HG03354 (cell line): ENCODE data around the gene U2SURP.

Experiments
- ATAC-seq: cut with Tn5 transposase; IDR thresholded peaks from one replicate; pipeline ENCODE4 v1.9.1; 2021; ENCODE audit warnings: mild to moderate bottlenecking; ENCODE audit not compliant: unreplicated experiment, poor library complexity, severe bottlenecking

Gene U2SURP

GRCh38 chr3:143001369-143002082 lies at the start of gene U2SURP:
Gene U2SURP, plus strand, starts transcription at chr3:143001570. Its CDS starts 59 bp downstream, at chr3:143001629.
- peak; percentile 88 for ATAC-seq

- ATAC-seq: no peak
These were observed 49.6 kb upstream of the U2SURP start for GRCh38 chr3:142951794-142952193.

- ATAC-seq: no peak
These were observed 48.8 kb upstream of the U2SURP start for GRCh38 chr3:142952272-142953193.

GRCh38 chr3:142953443-142953842 lies 47.9 kb upstream of the U2SURP start:
- no peak for ATAC-seq

- no peak for ATAC-seq
These were observed 42.7 kb upstream of the U2SURP start for GRCh38 chr3:142958707-142959106.

GRCh38 chr3:142960322-142960850 lies 41.0 kb upstream of the U2SURP start:
- ATAC-seq: no peak

GRCh38 chr3:142961539-142961938 lies 39.8 kb upstream of the U2SURP start:
- ATAC-seq: no peak

- ATAC-seq: no peak
These were observed 39.2 kb upstream of the U2SURP start for GRCh38 chr3:142962175-142962519.

- ATAC-seq: peak; percentile 14
These were observed 38.7 kb upstream of the U2SURP start for GRCh38 chr3:142962520-142963233.

- ATAC-seq: peak; percentile 30
These were observed 38.2 kb upstream of the U2SURP start for GRCh38 chr3:142963234-142963515.

GRCh38 chr3:142963516-142964448 lies 37.6 kb upstream of the U2SURP start, which contains the start of gene PAQR9:
Gene PAQR9, minus strand, starts transcription at chr3:142963674. Its CDS starts 338 bp downstream, at chr3:142963336.
- peak; percentile 72 for ATAC-seq

- ATAC-seq: no peak
These were observed 35.8 kb upstream of the U2SURP start for GRCh38 chr3:142965581-142965980.

- no peak for ATAC-seq
These were observed 34.6 kb upstream of the U2SURP start for GRCh38 chr3:142966808-142967207.

GRCh38 chr3:142968319-142969025 lies 32.9 kb upstream of the U2SURP start:
- no peak for ATAC-seq

- ATAC-seq: no peak
These were observed 29.9 kb upstream of the U2SURP start for GRCh38 chr3:142971431-142971830.

- ATAC-seq: no peak
These were observed 29.1 kb upstream of the U2SURP start for GRCh38 chr3:142972092-142972753.

GRCh38 chr3:142973217-142974009 lies 28.0 kb upstream of the U2SURP start:
- no peak for ATAC-seq
